GM21717 (cell line): ENCODE results near the gene ZMIZ1.

Source experiments
- ATAC-seq: cut with Tn5 transposase; IDR thresholded peaks from one replicate; pipeline ENCODE4 v1.9.1; 2021; ENCODE audit warnings: mild to moderate bottlenecking, moderate library complexity; ENCODE audit not compliant: unreplicated experiment

Gene ZMIZ1

GRCh38 chr10:79200346-79200745, 131.6 kb downstream of the ZMIZ1 start:
- ATAC-seq, result no peak

GRCh38 chr10:79201706-79202105, 132.9 kb downstream of the ZMIZ1 start:
- ATAC-seq, result no peak

GRCh38 chr10:79202188-79203013, 133.6 kb downstream of the ZMIZ1 start:
- no peak for ATAC-seq

- ATAC-seq, result no peak
Observed at GRCh38 chr10:79203014-79203644, 134.4 kb downstream of the ZMIZ1 start.

- ATAC-seq, result no peak
Observed at GRCh38 chr10:79203833-79204232, 135.1 kb downstream of the ZMIZ1 start.

GRCh38 chr10:79206300-79207095, 137.7 kb downstream of the ZMIZ1 start:
- ATAC-seq, result no peak

- no peak for ATAC-seq
Observed at GRCh38 chr10:79207096-79207357, 138.3 kb downstream of the ZMIZ1 start.

GRCh38 chr10:79207726-79208125, 139.0 kb downstream of the ZMIZ1 start:
- no peak for ATAC-seq

GRCh38 chr10:79208251-79208983, 139.7 kb downstream of the ZMIZ1 start:
- no peak for ATAC-seq

GRCh38 chr10:79209340-79209739, 140.6 kb downstream of the ZMIZ1 start:
- ATAC-seq, result no peak

- ATAC-seq, result no peak
Observed at GRCh38 chr10:79209831-79210230, 141.1 kb downstream of the ZMIZ1 start.

- no peak for ATAC-seq
Observed at GRCh38 chr10:79210672-79211071, 141.9 kb downstream of the ZMIZ1 start.

- no peak for ATAC-seq
Observed at GRCh38 chr10:79211616-79212015, 142.8 kb downstream of the ZMIZ1 start.

- ATAC-seq, result no peak
Observed at GRCh38 chr10:79215531-79215930, 146.8 kb downstream of the ZMIZ1 start.

- ATAC-seq, result no peak
Observed at GRCh38 chr10:79219322-79219957, 150.7 kb downstream of the ZMIZ1 start.

- no peak for ATAC-seq
Observed at GRCh38 chr10:79220307-79220706, 151.5 kb downstream of the ZMIZ1 start.

GRCh38 chr10:79221110-79222051, 152.6 kb downstream of the ZMIZ1 start:
- no peak for ATAC-seq

GRCh38 chr10:79222186-79222585, 153.4 kb downstream of the ZMIZ1 start:
- no peak for ATAC-seq
